Keratinocyte (primary cell): ENCODE measurements around the gene PID1.

ENCODE experiments used
- CTCF ChIP-seq, 3 experiments: IDR thresholded peaks in 1 of 3; conservative IDR thresholded peaks in 1 of 3; optimal IDR thresholded peaks in 1 of 3; 2 replicates in 2 of 3; 3 replicates in 1 of 3; pipeline versions ENCODE3 to v1.5.1; 2011; ENCODE audit warnings: low read length in 3 of 3, mild to moderate bottlenecking in 3 of 3, moderate library complexity in 2 of 3, control low read depth in 1 of 3, inconsistent platforms in 1 of 3; ENCODE audit not compliant: insufficient read depth in 2 of 3; ENCODE audit errors: extremely low read depth in 1 of 3
- EZH2 ChIP-seq: IDR thresholded peaks from one replicate; pipeline ENCODE4 v1.6.1; 2012; ENCODE audit warnings: inconsistent platforms, mild to moderate bottlenecking, low read length, moderate library complexity

GRCh38 chr2:229085439-229085838 lies 185.6 kb downstream of the PID1 start:
- TF ChIP-seq CTCF (optimal IDR thresholded peaks at IDR 0.05 in 1 of 3, IDR thresholded peaks at IDR 0.05 in 1 of 3, conservative IDR thresholded peaks at IDR 0.05 in 1 of 3; ENCODE audit: extremely low read depth in 1 of 3, insufficient read depth in 2 of 3, low read length in 3 of 3) (no peak), EZH2 (no peak)
